ENCODE measurements around the gene DNMT3L.
"Not testable (repeated sequence)": the region's sequence is repeated elsewhere in the genome, so short reads cannot be mapped to it uniquely, and the experiment has no call there.

DNMT3L gene

GRCh38 chr21:44241281-44241680 is 20.4 kb downstream of the DNMT3L start:
- not testable (repeated sequence) for DNase-seq

- not testable (repeated sequence) for DNase-seq
Measured at GRCh38 chr21:44240842-44241241, 20.9 kb downstream of the DNMT3L start, which contains the start of gene ICOSLG. TSS of gene ICOSLG (minus strand) at chr21:44240943. CDS start at chr21:44240817, 126 bp downstream.

DNA sequence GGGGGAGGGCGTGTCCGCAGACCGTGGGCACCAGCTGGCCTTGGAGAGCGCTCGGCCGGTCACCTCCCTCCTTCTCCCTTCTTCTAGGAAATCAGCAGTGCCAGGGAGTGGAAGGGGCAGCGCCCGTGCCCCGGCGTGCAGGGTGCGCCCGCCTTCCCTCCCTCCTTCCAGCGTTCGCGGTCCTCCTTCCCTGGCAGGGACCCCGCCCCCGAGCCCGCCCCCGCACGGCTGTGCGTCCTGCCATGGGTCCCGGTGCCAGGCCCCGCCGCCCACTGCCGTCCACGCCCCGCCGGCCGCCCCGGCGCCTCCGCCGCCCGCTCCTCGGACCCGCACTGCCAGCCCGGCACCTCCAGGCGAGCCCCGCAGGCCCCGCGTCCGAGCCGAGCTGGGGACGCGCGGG is 21.3 kb downstream of the DNMT3L start:
- not testable (repeated sequence) for DNase-seq

DNA sequence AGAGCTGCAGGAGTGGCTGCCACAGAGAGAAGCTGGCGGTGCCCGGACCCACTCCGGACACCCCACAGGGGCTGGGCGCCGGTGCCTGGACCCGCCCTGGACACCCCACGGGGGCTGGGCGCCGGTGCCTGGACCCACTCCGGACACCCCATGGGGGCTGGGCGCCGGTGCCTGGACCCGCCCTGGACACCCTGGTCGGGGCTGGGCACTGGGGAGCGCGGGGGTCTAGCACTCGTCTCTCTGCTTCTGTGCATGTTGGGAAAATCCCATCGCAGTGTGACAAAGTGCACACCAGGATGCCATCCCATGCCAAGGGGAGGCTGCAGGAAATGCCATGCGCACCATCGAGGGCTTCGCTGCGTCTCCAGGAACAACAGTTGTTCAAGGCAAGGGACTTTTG is 32.1 kb downstream of the DNMT3L start:
- not testable (repeated sequence) for DNase-seq

DNA sequence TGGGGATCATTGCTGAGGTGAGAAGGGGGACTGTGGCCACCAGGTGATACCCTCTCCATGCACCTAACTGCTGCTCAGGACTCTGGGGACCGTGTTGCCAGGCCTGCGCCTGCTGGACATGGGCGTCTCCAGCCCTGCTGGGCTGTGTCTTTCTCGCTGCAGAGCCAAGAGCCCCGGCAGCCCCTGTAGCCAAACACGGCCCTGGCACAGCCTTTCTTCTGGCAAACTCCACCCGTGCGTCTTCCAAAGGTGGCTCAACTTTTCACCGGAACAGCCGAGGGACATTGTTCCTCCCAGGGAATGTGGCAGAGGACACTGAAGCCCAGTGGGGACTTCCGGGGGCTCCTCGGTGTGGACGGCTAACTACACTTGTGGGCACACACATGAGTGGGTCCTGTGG is 33.6 kb downstream of the DNMT3L start:
- DNase-seq = not testable (repeated sequence)

DNA sequence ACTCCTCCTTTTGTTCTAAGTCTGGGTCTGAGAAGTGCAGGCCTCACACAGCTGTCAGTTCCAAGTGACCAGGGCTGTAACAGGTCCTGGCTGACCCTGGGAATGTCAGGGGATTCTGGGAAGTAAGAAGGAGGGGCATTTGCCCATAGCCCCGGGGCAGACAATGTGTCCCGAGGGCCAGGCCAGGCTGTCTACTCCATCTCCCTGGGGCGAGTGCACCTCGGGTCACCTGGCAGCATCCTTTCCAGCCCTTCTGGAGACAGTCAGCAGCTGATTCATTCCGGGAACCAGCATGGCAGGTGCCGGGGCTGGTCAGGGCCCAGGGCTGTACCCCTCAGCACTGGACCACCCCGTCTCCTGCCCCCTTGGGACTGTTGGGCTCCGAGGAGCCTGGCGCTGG is 34.1 kb downstream of the DNMT3L start:
- not testable (repeated sequence) for DNase-seq

GRCh38 chr21:44225605-44226004 is 36.1 kb downstream of the DNMT3L start:
- not testable (repeated sequence) for DNase-seq

DNA sequence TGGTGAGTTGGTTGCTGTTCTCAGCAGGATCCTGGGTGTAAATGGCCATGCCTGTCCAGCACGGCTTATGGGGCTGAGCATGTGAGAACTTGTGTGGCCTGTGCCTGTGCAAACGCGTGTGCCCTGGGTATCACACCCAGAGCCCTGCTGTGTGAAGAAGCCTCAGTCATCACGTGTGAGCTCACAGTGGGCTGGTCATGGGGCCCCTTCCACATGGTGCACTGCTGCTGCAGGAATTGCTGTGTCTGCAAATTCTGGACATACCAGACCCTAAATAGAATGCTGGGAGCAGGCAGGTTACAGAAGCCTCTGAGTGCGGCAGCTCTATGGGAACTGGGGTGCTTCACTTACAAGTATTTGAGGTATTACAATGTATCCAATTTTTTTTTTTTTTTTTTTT is 38.4 kb downstream of the DNMT3L start:
- DNase-seq = not testable (repeated sequence)

DNA sequence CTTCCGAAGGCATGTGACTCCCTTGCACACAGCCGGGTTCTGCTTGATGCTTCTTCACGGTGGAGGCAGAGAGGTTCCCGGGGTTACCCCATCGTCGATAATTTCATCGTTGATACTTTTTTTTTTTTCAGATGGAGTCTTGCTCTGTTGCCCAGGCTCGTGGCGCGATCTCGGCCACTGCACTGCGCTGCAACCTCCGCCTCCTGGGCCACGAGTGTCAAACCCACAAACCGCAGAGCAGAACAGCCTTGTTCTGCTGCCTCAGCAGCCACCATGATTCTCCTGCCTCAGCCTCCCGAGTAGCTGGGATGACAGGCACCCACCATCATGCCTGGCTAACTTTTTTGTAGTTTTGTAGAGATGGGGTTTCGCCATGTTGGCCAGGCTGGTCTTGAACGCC is 41.0 kb downstream of the DNMT3L start:
- DNase-seq = not testable (repeated sequence)

DNA sequence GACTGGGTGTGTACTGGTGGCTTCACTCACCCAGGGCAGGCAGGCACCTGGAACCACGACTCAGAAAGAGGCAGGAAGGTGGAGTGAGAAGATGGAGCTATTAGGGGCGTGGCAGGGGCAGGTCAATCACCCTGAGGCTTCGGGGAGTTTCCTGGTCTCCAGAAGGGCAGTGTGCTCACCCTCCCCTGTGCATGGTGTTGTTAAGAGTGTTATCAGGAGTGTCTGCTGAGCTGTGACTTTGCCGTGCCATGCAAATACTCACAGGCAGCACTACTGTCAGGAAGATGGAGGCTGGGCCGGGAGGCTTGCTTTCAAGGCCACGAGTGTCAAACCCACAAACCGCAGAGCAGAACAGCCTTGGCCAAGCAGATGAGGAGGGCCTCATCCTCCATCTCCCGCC is 43.2 kb downstream of the DNMT3L start:
- DNase-seq = not testable (repeated sequence)

DNA sequence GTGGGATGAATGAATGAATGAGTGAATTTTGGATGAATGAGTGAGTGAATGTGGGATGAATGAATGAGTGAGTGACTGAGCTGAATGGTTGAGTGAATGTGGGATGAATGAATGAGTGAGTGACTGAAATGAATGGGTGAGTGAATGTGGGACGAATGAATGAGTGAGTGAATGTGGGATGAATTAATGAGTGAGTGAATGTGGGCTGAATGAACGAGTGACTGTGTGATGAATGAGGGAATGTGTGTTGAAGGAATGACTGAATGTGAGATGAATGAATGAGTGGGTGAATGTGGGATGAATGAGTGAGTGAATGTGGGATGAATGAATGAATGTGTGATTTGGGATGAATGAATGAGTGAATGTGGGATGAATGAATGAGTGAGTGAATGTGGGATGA is 49.7 kb downstream of the DNMT3L start:
- not testable (repeated sequence) for DNase-seq

DNA sequence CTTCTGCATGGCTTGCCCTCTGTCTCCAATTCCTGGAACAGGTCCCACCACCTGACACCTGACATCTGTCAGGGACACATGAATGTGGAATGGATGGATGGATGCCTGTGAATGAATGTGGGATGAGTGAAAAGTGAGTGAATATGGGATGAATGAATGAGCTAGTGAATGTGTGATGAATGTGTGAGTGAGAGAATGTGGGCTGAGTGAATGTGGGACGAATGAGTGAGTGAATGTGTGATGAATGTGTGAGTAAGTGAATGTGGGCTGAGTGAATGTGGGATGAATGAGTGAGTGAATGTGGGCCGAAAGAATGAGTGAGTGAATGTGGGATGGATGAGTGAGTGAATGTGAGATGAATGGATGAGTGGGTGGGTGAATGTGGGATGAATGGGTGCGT is 50.1 kb downstream of the DNMT3L start:
- not testable (repeated sequence) for DNase-seq

- not testable (repeated sequence) for DNase-seq
Measured at GRCh38 chr21:44207860-44208646, 53.6 kb downstream of the DNMT3L start.

DNA sequence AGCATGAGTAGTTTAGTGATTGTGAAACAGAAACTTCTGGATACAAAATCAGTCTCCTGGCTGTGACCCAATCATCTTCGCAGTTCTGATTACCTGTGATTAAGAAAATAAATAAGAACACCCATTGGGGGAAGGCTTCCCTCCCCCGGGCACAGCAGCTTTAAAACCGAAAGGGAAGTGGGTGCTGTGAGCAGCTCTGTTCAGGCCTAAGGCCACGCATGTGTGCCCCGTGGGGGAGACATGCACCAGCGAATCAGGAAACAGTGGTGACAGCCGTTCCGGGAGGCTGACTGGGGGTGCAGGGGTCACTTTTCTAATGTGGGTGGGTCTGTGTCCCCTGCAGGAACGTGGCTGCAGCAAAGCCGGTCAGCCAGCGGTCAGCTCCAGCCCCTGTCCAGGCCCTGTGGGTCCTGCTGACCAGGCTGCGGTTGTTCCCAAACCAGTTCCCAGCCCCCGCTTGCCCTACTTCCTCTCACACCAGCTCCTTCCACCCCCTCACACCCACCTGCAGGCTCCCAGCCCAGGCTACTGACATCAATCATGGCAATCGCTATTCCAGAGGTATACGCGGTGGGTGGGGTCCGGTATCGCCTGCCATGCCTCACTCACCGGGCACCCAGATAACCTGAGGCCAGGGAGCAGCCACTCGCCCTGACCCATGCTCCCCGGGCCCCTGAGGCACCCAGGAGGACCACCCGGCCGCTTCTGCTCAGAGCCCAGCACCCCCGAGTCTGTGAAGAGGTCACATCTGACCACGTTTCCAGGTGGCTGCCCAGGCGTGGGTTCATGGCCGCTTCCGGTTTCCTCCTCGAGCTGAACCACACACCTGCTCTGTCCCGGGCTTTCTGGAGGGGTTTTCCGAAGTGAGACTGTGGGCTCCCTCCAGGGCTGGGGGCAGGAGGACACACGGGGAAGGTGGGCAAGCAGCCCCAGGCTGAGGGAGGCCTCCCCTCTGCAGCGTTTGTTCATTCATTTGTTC is 54.7 kb downstream of the DNMT3L start:
- not testable (repeated sequence) for DNase-seq

GRCh38 chr21:44206187-44206586 is 55.5 kb downstream of the DNMT3L start:
- not testable (repeated sequence) for DNase-seq

DNA sequence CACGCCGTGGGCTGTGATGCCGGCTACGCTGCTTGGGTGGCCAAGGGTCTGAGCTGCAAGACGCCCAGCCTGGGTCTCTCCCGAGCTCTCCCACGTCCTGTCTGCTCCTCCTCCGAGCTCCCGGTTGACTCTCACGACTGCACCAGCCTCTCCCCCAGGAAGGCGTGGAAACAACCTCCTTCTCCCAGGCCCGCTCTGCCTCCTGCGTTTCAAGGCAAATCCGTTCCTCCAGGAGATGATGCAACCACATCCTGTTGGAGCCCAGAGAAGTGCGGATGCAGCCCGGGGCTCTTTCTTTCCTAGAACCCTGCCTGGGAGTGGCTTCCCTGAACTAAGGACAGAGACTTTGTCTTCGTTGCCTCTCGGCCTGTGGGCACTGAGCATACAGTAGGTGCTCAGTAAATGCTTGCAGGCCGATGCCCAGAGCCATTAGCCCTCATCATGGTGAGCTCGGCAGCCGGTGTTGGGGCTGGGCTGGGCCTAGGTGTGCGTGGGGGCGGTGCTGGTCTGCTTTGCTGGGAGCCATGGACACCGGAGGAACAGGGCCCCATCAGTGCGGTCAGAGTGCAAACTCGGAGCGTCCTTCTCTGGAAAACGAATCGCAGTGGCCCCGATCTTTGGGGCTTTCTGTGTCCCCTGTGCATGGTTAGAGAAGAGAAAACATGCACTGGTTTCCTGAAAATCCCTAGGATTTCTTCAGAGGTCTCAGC is 59.0 kb downstream of the DNMT3L start:
- not testable (repeated sequence) for DNase-seq

GRCh38 chr21:44199997-44200396 is 61.7 kb downstream of the DNMT3L start:
- not testable (repeated sequence) for DNase-seq

DNA sequence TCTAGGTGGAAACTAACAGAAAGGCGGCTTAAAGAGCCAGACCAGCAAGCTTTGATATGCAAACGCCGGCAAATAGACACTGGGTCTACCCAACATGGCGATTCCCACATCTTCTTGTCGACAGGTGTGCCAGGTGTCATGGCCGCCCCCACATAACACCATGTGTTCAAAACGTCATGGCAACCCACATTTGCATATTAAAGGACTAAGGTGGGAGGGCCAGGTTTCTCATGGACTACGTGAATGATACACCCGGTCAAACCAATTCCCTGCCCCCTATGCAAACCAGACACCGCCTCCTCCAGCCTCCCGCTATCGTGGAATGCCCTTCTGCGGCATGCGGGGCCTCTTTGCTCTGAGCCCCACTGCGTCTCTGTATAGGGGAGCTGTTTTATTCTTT is 62.2 kb downstream of the DNMT3L start:
- no peak for DNase-seq

DNA sequence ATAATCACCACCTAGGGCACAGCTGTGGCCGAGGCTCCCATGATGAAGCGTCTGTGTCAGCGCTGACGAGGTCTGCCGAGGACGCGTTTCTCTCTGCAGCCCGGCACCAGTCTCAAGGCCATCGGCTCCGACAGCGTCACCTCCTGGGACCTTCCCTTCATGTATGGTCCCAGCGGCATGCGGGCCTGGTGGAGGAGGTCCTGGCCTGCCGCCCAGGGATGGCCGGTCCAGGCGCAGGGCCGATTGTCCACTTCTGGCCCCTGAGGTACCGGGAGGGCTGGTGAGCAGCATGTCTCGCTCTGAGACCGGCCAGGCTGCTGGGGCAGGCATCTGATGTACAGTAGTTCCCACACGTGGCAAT is 64.6 kb downstream of the DNMT3L start:
- DNase-seq = not testable (repeated sequence)
